Activated naive CD8-positive, alpha-beta T cell treated with anti-CD3 and anti-CD28 coated beads, Interleukin-2, amount 50 U/mL, for 16 hours (primary cell): ENCODE measurements around the gene TSPYL2.

Experiments
- DNase-seq: peaks from one replicate; pipeline ENCODE4 v3.0.0-alpha.2; 2020; ENCODE audit warnings: low read depth, low spot score

The TSPYL2 gene

DNA sequence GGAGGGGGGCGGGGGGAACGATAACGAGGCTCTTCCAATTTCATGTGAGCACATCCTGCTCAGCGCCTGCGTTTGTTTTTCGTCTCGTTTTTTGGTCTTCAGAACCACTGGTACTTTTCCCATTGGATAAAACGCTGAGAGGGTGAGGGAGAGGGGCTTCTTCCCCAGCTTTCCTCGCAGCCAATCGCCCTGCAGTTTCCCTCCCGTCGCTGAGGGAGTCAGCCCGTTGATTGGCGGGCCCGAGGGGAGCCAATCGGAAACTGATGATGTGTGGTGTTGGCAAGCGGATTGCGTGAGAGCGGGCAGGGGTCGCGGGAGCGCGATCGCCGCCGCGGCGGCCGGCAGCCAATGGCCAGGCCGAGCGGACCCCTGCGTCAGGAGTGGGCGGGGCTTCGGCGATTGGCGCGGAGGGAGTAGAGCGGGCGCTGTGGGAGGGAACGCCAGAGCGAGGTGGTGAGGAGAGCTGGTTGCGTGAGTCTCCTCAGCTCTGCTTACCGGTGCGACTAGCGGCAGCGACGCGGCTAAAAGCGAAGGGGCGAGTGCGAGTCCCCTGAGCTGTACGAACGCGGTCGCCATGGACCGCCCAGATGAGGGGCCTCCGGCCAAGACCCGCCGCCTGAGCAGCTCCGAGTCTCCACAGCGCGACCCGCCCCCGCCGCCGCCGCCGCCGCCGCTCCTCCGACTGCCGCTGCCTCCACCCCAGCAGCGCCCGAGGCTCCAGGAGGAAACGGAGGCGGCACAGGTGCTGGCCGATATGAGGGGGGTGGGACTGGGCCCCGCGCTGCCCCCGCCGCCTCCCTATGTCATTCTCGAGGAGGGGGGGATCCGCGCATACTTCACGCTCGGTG is at the start of gene TSPYL2:
TSPYL2 (plus strand) TSS at position 443 of the 848 bp plus-strand sequence; CDS start at position 575, 132 bp downstream.
- DNase-seq = peak; percentile 84

DNA sequence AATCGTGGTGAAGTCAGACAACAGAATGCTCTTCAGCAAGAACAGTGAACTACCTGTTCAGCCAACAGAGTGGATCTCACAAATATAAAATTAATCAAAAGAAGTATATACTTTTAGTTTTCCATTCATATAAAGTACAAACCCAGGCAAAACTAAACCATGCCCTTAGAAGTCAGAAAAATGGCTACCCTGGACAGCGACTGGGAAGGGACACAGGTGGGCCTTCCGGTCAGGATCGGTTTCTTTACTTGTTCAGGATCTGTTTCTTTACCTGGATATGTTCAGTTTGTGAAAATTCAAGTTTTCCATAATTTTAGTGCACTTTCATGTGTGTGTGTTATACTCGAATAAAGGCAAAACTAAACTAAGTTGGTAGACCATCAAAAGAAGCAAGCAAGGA is 46.0 kb upstream of the TSPYL2 start:
- no peak for DNase-seq

DNA sequence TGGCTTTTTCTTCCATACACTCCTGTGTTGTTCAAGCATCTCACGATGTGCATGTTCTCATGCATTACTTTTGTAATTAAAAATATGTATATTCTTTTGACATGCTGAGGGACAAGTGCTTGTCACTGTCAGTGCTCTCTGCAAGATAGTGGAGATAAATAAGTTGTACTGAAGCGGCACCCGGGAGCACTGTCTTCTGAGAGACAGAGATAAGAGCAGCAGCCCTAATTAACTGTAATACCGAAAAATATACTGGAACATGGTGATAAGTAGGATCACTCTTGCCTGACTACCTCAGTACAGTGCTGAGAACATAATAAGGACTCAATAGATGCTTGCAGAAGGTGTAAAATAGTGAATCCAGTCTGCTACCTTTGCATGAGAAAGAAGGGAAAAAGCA is 42.9 kb upstream of the TSPYL2 start:
- no peak for DNase-seq

DNA sequence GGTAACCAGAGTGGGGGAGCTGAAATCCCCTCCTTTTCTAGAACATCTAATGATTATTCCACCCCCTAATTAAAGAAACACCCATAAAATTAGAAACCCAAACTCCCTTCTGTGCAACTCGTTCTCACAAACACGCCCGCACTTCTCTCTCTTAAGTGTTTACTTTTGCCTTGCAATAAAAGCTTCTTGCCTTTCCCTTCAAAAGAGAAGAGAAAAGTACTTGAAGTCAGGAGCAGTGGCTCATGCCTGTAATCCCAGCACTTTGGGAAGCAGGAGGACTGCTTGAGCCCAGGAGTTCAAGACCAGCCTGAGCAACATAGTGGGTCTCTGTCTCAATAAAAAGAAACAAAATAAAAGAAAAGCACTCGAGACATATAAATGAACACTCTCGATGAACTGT is 37.2 kb upstream of the TSPYL2 start:
- DNase-seq = no peak

DNA sequence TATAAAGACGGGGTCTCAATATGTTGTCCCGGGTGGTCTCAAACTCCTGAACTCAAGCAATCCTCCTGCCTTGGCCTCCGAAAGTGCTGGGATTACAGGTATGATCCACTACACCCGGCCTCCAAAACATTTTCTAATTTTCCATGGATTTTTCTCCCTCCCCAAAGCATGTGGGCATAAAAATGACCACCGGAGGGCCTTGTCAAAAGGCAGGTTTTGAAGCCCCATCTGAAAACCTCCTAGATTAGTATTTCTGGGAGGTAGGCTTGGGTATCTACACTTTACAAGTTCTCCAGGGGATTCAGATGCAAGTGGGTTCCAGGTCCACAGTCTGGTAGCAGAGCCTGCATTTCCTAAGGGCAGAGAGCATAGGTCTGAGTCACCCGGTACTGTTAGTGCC is 34.9 kb upstream of the TSPYL2 start:
- no peak for DNase-seq

DNA sequence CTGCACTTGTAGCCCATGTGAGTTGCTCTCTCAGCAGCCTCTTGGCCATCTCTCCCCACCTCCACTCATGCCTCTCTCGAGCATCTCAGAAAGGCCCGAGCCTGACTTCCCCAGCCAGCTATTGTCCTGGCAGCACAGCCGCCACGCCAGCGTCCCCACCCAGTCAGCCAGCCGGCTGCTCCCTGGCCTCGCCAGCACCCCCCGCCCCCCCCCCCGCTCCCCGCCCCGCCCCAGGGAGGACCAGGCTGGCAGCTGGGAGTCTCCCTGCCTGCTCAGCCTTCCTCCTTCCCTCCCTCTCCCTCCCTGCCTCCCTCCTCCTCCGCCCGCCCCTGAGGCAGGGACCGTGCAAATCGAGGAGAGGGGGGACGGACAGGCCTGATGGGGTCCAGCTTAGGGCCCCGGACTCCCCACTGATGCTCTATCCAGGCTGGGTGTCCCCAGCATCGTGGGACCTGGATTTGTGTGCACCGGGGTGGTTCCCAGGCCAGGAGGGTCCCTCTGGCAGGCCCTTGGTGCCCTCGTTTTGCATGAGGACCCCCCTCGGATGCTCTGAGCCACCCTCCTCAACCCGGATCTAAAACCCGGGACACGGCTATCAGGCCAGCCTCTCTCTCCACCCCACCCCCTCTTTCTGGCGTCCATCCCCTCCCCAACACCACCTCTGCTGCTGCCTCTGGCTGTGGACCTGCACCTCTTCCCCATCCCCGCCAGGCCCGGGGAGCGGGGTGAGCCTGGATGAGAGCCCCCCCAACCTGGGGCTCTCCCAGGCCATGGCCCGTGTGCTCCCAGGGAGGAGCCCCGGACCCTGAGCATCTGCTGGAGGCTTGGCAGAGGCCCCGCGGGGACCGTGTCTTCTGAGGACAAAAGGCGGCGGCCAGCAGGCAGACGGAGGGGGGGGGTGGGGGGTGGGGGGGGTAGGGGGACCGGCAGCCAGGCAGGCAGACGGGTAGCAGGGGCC is 33.7 kb upstream of the TSPYL2 start, which contains the start of gene GPR173:
GPR173 (plus strand) TSS at position 621 of the 958 bp plus-strand sequence. CDS start 27,833 bp downstream, outside the sequence.
- DNase-seq = no peak

DNA sequence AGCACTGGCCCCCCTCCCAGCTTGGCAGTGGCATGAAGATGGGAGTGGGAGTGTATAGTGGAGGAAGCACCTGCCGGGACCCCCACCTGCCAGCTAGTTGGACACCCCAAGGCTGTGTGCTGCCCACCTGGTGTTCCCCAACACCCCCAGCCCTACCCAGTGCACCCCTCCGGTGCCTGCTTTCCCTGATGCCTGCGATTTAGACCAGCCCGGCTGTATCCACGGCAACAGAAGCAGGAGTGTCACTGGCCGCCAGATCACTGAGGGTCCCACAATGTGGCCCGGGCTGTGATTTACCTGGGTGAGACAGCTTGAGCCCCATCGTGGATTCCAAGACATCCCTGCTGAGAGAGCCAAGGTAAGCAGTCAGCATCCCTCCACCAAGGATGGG is 33.0 kb upstream of the TSPYL2 start:
- DNase-seq = no peak

DNA sequence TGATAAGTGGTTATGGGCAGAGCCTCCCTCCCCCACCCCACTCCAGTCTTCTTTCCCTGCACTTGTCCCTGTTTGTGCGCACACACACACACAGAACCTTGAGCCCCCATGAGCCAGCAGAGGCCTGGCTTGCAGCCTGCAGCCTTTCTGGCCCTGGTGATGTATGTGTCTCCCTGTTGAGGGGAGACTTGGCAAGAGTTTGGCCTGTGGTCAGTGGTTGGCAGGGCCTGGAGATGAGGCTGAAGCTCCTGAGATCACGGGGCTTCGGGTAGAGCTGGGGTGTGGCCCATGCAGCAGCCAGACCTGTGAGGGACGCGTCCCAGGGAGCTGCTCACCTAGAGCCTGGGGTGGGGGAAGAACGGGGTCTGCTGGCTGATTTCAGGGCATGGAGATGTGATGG is 31.3 kb upstream of the TSPYL2 start:
- no peak for DNase-seq

DNA sequence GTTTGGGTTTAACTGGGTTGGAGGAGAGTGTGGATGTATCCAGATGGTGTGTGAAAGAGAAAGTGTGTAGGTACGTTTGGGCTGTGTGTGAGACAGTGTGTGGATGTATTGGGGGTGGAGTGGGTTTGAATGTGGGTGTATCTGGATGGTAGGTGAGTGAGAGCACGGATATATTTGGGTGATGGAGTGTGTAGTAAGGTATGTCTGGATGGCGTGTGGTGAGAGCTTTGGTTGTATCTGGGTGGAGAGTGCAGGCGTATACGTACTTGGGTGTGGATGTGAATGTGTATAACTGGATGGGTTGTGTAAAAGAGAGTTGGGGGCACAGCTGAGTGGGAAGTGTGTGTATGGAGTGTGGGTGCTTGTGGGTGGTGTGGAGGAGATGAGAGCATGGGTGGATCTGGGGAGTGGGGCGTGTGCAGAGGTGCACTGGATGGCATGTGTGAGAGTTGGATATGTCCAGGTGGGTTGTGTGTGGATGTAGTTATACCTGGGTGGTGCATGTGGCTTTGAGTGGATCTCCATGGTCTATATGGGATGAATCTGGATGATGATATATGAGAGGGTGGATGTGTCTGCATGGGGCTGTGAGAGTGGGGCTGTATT is 26.8 kb upstream of the TSPYL2 start:
- no peak for DNase-seq

DNA sequence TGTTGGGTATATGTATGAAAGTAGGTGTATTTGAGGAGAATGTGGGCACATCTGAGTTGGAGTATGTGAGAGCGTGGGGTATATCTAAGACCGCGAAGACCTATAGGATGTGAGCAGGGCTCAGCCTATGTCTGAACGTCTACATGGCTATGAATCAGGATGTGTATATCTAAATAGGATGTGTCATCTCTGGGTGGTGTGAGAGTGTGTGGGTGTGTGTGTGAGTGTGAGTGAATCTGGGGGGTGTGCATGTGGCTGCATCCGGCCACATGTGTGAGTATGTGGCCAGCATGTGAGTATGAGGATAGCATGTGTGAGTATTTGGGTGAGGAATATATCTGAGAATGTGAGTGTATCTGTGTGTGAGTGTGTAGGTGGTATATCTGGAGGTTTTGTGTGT is 25.9 kb upstream of the TSPYL2 start:
- DNase-seq = no peak

DNA sequence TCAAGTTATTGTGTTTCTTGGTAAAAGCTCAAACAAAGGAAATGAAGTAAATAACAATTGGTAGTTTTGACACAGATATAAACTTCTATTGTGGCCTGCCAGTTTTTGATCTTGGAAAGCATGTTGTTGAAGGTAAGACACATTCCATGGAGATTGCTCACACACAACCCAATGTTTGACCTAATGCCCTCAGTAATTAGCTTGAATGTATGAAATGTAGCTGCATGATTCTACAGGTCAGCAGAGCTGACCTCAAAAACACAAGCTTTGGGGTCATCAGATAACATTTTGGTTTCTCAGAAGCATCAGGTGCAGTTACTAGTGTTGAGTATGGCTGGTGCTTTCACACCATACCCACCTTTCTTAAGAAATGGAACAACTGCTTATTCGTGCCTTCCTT is 17.1 kb upstream of the TSPYL2 start:
- DNase-seq = no peak

DNA sequence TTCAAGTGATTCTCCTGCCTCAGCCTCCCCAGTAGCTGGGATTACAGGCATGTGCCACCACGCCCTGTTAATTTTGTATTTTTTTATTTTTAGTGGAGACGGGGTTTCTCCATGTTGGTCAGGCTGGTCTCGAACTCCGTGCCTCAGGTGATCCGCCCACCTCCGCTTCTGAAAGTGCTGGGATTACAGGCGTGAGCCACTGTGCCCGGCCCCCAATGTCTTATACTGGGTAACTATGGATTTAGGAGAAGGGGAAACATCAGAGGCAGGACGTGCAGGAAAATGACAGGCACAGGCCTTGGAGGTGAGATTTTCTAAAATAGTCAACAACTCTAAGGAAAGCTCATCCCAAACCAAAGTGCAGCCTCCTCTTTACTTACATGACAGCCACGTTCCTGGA is 11.1 kb upstream of the TSPYL2 start:
- no peak for DNase-seq

DNA sequence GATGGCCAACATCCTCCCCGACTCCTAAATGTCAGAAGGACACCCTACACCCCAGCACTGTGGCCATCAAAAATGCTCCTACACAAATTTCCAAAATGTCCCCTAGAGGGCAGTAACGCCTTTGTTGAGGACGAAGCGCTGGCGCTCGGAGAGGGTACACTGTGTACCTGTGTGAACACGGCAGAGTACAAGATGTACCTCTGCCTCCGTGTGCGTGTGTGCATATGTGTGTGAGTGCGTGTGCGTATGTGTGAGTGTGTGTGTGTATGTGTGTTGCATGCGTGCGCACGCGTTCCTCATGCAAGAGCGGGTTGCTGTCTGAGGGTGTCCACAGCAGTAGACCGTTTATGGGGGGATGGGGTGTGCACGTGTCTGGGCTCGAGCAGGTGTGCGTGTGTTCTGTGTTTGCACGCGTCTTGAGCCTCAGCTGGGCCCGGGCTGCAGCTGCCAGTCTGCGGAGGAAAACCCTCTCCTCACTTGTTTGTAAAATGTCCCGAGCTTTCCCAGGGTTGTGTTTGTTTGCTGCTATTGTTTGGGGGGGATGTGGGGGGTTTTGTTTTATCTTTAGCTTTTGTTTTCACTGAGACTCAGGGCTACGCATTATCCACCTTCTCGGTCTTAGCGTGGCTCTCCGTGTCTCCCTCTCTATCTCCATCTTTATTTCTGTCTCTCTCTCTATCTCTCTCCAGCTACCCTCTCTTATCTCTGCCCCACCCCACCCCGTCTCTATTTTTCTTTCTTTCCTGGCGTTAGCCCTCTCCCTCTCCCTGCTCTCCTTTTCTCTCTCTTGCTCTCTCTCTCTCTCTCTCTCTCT is 10.4 kb upstream of the TSPYL2 start:
- peak; percentile 13 for DNase-seq

DNA sequence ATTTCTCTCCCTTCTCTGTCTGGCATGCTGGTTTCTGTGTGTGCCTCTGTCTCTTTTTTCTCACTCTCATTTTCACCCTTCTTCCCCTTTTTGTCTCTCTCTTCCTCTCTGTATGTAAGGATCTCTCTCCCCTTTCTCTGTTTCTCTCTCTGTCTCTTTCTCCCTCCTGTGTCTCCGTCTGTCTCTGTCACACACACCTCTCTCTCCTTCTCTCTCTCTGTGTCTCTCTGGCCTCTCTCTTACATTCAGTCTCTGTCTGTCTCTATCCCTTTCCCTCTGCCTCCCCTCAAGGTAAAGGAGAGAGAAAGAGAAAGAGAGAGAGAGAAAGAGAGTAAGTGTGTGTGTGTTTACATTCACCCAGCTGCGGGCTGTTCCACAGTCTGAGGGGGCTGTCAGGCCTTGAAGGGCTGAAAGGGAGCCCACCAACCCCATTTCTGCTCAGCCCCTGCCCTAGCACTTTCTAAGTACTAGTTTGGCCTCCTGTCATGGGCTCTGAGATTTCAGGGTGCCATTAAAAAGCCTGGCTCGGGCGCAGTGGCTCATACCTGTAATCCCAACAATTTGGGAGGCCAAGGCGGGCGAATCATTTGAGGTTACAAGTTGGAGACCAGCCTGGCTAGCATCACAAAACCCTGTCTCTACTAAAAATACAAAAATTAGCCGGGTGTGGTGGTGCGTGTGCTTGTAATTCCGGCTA is 9.6 kb upstream of the TSPYL2 start:
- DNase-seq = no peak

DNA sequence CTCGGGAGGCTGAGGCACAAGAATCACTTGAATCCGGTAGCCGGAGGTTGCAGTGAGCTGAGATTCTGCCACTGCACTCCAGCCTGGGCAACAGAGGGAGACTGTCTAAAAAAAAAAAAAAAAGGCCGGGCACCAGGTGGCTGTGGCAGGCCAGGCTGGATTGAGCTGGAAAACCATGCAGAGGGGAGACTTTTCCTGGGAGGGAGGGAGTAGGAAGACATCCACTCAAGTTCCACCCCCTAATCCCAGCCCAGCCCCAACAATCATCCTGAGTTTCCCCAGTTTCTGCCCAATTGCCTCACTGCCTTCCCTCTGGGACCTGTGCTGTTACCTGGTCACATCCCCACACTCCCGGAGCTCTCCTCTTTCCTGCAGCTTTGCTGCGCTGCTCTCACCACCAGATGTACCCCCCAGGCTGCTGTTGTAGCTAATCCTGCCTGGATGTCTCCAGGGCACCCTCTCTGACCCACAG is 9.0 kb upstream of the TSPYL2 start:
- no peak for DNase-seq

DNA sequence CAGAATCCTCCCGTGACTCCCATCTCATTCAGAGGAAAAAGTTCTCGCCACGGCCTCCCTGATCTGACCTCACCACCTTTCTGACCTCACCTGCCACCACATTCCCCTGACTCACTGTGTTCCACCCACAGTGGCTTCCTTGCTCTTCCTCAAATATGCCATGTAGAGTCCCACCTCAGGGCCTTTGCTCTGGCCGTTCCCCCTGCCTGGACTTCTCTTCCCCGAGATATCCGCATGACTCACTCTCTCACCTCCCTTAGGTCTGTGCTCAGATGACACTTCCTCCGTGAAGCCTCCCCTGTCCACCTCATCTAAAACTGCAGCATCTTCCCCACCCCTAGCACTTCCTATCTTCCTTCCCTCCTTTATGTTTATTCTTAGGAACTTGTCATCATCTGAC is 7.2 kb upstream of the TSPYL2 start:
- DNase-seq = no peak

DNA sequence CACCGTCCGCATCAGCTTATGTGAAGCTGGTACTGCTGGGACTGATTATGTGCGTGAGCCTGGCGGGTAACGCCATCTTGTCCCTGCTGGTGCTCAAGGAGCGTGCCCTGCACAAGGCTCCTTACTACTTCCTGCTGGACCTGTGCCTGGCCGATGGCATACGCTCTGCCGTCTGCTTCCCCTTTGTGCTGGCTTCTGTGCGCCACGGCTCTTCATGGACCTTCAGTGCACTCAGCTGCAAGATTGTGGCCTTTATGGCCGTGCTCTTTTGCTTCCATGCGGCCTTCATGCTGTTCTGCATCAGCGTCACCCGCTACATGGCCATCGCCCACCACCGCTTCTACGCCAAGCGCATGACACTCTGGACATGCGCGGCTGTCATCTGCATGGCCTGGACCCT is 5.5 kb upstream of the TSPYL2 start:
- no peak for DNase-seq

DNA sequence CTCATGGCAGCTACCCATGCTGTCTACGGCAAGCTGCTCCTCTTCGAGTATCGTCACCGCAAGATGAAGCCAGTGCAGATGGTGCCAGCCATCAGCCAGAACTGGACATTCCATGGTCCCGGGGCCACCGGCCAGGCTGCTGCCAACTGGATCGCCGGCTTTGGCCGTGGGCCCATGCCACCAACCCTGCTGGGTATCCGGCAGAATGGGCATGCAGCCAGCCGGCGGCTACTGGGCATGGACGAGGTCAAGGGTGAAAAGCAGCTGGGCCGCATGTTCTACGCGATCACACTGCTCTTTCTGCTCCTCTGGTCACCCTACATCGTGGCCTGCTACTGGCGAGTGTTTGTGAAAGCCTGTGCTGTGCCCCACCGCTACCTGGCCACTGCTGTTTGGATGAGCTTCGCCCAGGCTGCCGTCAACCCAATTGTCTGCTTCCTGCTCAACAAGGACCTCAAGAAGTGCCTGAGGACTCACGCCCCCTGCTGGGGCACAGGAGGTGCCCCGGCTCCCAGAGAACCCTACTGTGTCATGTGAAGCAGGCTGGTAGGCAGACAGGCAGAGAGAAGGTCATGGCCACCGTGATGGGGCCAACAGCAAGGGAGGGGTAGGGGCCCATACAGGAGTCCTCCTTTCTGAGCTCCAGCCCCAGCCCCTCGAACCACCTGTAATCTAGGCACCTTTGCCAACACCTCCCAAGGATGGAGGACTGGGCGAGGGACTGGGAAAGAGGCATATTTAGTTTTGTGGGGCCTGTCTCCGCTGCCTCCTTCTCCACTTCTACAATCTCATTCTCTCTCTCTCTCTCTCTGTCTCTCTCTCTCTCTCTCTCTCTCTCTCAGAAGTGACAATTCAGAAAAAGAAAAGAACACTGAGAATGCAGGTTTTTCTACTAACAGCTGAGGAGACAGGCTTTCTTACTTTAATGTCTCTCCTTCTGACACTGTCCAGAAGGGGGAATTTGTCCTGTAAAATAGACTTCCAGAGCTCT is 4.7 kb upstream of the TSPYL2 start:
- DNase-seq = no peak

DNA sequence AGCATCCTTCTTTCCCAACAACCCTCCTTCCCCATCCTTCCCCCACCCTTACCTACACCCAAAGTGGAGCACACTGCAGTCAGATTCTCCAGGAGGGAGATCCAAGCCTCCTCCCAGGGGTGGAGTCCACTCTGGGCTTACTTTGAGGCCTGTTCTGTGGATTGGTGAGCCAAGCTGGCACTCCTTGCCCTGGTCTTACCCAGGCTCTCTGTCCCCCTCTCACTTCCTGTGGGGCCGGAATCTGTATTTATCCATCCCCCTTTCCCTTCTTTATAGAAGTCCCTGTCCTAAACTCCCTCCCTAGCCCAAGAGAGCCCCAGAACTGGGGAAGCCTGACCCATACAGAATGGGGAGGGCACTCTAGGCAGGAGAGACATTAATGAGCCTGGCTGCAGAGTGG is 3.2 kb upstream of the TSPYL2 start:
- DNase-seq = no peak
